Body of pancreas (tissue), 4 donors: Measurements from ENCODE around the gene C2CD5.

Source experiments
- POLR2A ChIP-seq, 3 donors: fragments of 450-650 bp; IDR thresholded peaks; one replicate each; pipeline ENCODE4 v1.6.1; 2016; ENCODE audit warnings: antibody characterized with exemption in 3 of 3, mild to moderate bottlenecking in 2 of 3
- TF ChIP-seq, protein P1 (sequence below), 7 experiments: fragments of 450-650 bp in 4 of 7; fragments of 200-600 bp in 3 of 7; sonication (generic) in 3 of 7; IDR thresholded peaks; one replicate each; pipeline ENCODE4 v1.5.1; 2016 to 2019; ENCODE audit warnings: antibody characterized with exemption in 7 of 7

DNA sequence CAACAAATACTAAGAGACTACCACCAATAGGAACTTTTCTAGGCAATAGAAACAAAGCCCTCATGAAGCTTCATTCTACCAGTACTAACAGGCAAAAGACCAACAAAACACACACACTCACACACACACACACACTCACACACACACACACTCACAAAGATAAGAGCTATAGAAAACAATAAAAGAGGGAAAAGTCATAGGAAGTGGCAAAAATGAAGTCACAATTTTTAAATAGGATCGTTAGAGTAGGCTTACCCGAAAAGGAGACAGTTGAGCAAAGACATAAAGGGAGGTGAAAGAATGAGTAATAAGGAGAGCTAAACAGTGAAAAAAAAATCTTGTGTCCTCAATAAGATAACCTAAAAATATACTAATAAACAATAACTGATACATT is 66.5 kb downstream of the C2CD5 start:
- TF ChIP-seq POLR2A (IDR thresholded peaks at IDR 0.05) = no peak
- TF ChIP-seq, protein P1, sequence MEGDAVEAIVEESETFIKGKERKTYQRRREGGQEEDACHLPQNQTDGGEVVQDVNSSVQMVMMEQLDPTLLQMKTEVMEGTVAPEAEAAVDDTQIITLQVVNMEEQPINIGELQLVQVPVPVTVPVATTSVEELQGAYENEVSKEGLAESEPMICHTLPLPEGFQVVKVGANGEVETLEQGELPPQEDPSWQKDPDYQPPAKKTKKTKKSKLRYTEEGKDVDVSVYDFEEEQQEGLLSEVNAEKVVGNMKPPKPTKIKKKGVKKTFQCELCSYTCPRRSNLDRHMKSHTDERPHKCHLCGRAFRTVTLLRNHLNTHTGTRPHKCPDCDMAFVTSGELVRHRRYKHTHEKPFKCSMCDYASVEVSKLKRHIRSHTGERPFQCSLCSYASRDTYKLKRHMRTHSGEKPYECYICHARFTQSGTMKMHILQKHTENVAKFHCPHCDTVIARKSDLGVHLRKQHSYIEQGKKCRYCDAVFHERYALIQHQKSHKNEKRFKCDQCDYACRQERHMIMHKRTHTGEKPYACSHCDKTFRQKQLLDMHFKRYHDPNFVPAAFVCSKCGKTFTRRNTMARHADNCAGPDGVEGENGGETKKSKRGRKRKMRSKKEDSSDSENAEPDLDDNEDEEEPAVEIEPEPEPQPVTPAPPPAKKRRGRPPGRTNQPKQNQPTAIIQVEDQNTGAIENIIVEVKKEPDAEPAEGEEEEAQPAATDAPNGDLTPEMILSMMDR (IDR thresholded peaks at IDR 0.05) = no peak
